ENCODE data around the gene GALNT9.

- TF ChIP-seq CTCF (IDR thresholded peaks at IDR 0.05) = no peak
- no peak for TF ChIP-seq POLR2A (IDR thresholded peaks at IDR 0.05)
Measured at GRCh38 chr12:132277374-132277941, 51.9 kb downstream of the GALNT9 start.

Measured in lower leg skin (tissue), 3 donors.